ENCODE measurements around the gene MAT2B.

- TF ChIP-seq YY1 (IDR thresholded peaks at IDR 0.05; ENCODE audit: insufficient read depth, insufficient read length) (no peak), ZNF274 (IDR thresholded peaks at IDR 0.05; ENCODE audit: low read depth, low read length) (no peak), SUZ12 (IDR thresholded peaks at IDR 0.05; ENCODE audit: extremely low read depth, insufficient read depth, insufficient read length) (no peak)
Observed at GRCh38 chr5:163544041-163544440, 38.6 kb downstream of the MAT2B start.
